ENCODE data around the gene ACIN1.

ACIN1 gene

GRCh38 chr14:23049011-23049410 lies 45.9 kb downstream of the ACIN1 start:
- ChIA-PET CTCF (interaction anchor here (0.8 to 24.2 kb wide), 4 partner anchors 7 to 76 kb away, joined by 3 to 834 read pairs (median 54); partner anchors contain the start of genes AJUBA and CDH24), POLR2A (interaction anchor here (0.7 kb wide), 1 partner anchor 19 kb away, joined by 3 read pairs; no protein-coding TSS in a partner anchor)
- DNase-seq (ENCODE audit: extremely low spot score), result no peak
- TF ChIP-seq, protein P1, sequence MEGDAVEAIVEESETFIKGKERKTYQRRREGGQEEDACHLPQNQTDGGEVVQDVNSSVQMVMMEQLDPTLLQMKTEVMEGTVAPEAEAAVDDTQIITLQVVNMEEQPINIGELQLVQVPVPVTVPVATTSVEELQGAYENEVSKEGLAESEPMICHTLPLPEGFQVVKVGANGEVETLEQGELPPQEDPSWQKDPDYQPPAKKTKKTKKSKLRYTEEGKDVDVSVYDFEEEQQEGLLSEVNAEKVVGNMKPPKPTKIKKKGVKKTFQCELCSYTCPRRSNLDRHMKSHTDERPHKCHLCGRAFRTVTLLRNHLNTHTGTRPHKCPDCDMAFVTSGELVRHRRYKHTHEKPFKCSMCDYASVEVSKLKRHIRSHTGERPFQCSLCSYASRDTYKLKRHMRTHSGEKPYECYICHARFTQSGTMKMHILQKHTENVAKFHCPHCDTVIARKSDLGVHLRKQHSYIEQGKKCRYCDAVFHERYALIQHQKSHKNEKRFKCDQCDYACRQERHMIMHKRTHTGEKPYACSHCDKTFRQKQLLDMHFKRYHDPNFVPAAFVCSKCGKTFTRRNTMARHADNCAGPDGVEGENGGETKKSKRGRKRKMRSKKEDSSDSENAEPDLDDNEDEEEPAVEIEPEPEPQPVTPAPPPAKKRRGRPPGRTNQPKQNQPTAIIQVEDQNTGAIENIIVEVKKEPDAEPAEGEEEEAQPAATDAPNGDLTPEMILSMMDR (IDR thresholded peaks at IDR 0.05; ENCODE audit: control extremely low read depth, extremely low read depth, low read depth, missing control alignments), result no peak

GRCh38 chr14:23047751-23048693 lies 46.9 kb downstream of the ACIN1 start:
- POLR2A ChIA-PET, result interaction anchor here (0.7 kb wide), 1 partner anchor 18 kb away, joined by 3 read pairs; no protein-coding TSS in a partner anchor
- CTCF ChIA-PET, result interaction anchor here (0.8 to 24.2 kb wide), 4 partner anchors 8 to 58 kb away, joined by 3 to 834 read pairs (median 54); partner anchors contain the start of genes AJUBA and CDH24

DNA sequence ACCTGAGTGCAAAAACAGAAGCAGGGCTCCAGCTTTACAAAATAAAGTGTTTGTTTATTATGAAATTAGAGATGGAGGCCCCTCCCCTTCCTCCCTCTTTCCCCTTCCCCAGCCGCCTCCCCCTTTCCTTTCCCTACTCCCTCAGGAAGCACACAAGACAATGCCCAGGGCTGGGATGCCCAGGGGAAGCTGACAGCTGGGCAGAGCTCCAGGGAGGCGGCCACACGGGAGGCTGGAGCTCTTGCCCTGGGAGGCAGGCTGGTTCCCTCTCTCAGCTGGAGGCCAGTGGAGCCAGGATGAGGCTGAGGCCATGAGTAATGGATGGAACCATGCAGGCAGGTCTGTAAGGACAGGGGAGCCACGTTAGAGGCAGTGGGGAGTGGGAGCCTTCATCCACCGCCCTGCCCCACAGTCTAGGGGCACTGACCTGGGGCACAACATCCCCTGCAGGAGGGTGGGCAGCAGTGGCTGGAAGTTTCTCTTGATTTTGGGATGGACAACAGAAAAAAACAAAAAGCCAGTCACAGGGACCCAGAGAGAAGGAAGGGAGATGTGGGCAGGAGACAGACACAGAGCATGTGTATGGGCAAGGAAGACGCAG lies 47.8 kb downstream of the ACIN1 start:
- DNase-seq (ENCODE audit: extremely low spot score), result no peak
- ChIA-PET POLR2A (no interaction called here), CTCF (interaction anchor here (1.1 to 24.2 kb wide), 5 partner anchors 9 to 73 kb away, joined by 3 to 834 read pairs (median 7); partner anchors contain the start of genes AJUBA and CDH24)

More at GRCh38 chr14:23047751-23048693, 46.9 kb downstream of the ACIN1 start:
- no peak for DNase-seq (ENCODE audit: extremely low spot score)
- TF ChIP-seq, protein P1 (IDR thresholded peaks at IDR 0.05; ENCODE audit: control extremely low read depth, extremely low read depth, low read depth, missing control alignments), result no peak

GRCh38 chr14:23045419-23046357 lies 49.2 kb downstream of the ACIN1 start:
- TF ChIP-seq, protein P1 (IDR thresholded peaks at IDR 0.05; ENCODE audit: control extremely low read depth, extremely low read depth, low read depth, missing control alignments), result no peak
- DNase-seq (ENCODE audit: extremely low spot score), result no peak
- ChIA-PET CTCF (interaction anchor here (0.9 to 24.2 kb wide), 5 partner anchors 11 to 72 kb away, joined by 4 to 834 read pairs (median 7); partner anchors contain the start of genes AJUBA and CDH24), POLR2A (no interaction called here)

More for the DNA sequence above, 47.8 kb downstream of the ACIN1 start:
- TF ChIP-seq, protein P1 (IDR thresholded peaks at IDR 0.05; ENCODE audit: control extremely low read depth, extremely low read depth, low read depth, missing control alignments), result no peak

DNA sequence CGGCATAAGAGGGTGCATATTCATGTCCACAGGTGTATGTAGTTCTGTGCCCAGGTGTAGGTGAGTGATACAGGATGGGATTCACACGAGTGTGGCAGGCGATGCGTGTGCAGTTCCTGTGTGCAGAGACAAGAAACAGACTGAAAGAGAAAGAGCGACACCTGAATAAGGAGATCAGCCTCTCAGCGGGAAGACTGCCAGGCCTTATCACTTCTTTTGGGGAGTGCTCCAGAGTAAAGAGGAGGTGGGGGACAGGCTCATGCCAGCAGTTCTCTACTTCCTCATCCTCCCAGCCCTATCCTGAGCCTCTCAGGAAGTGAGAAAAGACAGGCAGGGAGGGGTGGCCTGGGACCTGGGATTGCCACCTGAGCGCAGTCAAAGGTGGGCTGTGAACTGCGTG lies 50.1 kb downstream of the ACIN1 start:
- POLR2A ChIA-PET, result no interaction called here
- DNase-seq (ENCODE audit: extremely low spot score), result no peak
- CTCF ChIA-PET, result interaction anchor here (2.4 to 11.4 kb wide), 3 partner anchors 11 to 58 kb away, joined by 7 to 106 read pairs (median 18); partner anchors contain the start of gene CDH24
- TF ChIP-seq, protein P1 (IDR thresholded peaks at IDR 0.05; ENCODE audit: control extremely low read depth, extremely low read depth, low read depth, missing control alignments), result no peak
